T-helper 1 cell treated with Interleukin-12 subunit alpha and Interleukin-12 subunit beta and Interleukin-4 antibody, amounts not matched to agents 30 μg/mL and 1 μg/mL, for 36 hours (primary cell): ENCODE measurements around the gene PDK3.
A peak's percentile ranks its signal among the peaks of the same experiment; 100 is the strongest.

Source experiments
- H3K27ac Mint-ChIP-seq: one replicate; pipeline ENCODE4 v1.8.0; 2021; ENCODE audit warnings: mild to moderate bottlenecking, mixed read lengths
- H3K27me3 Mint-ChIP-seq: one replicate; pipeline ENCODE4 v1.8.0; 2021; ENCODE audit warnings: low read depth, mixed read lengths
- H3K36me3 Mint-ChIP-seq: one replicate; pipeline ENCODE4 v1.8.0; 2021; ENCODE audit warnings: low read depth, mixed read lengths
- H3K4me1 Mint-ChIP-seq: one replicate; pipeline ENCODE4 v1.8.0; 2021; ENCODE audit warnings: low read depth, mixed read lengths
- H3K4me3 Mint-ChIP-seq: one replicate; pipeline ENCODE4 v1.8.0; 2021; ENCODE audit warnings: mild to moderate bottlenecking, moderate library complexity, mixed read lengths
- H3K9me3 Mint-ChIP-seq: one replicate; pipeline ENCODE4 v1.8.0; 2021; ENCODE audit warnings: mixed read lengths

The PDK3 gene

GRCh38 chrX:24465532-24465865, 413 bp downstream of the PDK3 start:
- Mint-ChIP-seq H3K27ac (peak overlapping the region; percentile 71), H3K9me3 (no peaks in the 10 kb centered on the region), H3K4me1 (peaks cover 24% of the 10 kb centered on the region), H3K36me3 (peaks cover 4% of the 10 kb centered on the region), H3K4me3 (peak overlapping the region; percentile 82), H3K27me3 (no peaks in the 10 kb centered on the region)

- Mint-ChIP-seq H3K4me3 (peak overlapping the region; percentile 82), H3K27me3 (no peaks in the 10 kb centered on the region), H3K9me3 (no peaks in the 10 kb centered on the region), H3K36me3 (peaks cover 4% of the 10 kb centered on the region), H3K4me1 (peaks cover 28% of the 10 kb centered on the region), H3K27ac (peak overlapping the region; percentile 71)
Observed at GRCh38 chrX:24466025-24466424, 939 bp downstream of the PDK3 start.

DNA sequence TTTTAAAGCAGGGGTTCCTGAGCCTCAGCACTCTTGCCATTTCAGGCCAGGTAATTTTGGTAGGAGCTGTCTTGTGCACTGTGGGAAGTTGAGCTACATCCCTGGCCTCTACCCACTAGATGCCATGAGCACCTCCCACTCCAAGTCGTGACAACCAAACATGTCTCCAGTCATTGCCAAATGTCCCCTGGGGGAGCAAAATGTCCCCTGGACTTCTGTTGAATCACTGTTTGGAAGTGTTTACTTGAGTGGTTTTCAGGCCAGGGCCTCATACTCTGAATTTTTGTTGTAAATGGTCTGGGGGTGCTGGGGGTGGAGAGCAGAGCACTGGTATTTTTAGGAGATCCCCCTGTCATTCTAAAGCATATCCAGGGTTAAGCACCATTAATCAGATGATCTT, 3.2 kb downstream of the PDK3 start:
- Mint-ChIP-seq H3K4me3 (no peak overlapping the region), H3K9me3 (no peaks in the 10 kb centered on the region), H3K4me1 (peaks cover 38% of the 10 kb centered on the region), H3K27me3 (no peaks in the 10 kb centered on the region), H3K27ac (no peak overlapping the region), H3K36me3 (peaks cover 4% of the 10 kb centered on the region)

DNA sequence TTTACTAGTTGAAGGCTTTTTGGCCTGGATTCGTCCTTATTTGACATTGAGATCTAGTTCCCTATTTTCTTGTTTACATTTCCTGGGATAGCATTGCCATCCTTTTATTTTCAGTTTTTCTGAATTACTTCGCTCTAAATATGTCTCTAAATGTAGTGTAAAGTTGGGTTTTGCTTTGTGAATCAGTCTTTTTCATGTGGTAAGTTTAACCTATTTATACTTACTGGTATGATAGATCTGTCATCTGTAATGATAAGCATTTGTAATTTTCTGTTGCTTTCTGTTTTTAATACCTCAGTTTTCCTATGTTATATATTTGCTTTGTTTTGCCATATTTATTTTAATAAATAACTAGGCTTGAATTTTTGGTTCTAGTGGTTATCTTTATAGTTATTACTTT, 6.7 kb downstream of the PDK3 start:
- Mint-ChIP-seq H3K9me3 (no peaks in the 10 kb centered on the region), H3K27me3 (no peaks in the 10 kb centered on the region), H3K4me3 (peak overlapping the region; percentile 48), H3K4me1 (peaks cover 37% of the 10 kb centered on the region), H3K36me3 (peaks cover 4% of the 10 kb centered on the region), H3K27ac (peak overlapping the region; percentile 6)

DNA sequence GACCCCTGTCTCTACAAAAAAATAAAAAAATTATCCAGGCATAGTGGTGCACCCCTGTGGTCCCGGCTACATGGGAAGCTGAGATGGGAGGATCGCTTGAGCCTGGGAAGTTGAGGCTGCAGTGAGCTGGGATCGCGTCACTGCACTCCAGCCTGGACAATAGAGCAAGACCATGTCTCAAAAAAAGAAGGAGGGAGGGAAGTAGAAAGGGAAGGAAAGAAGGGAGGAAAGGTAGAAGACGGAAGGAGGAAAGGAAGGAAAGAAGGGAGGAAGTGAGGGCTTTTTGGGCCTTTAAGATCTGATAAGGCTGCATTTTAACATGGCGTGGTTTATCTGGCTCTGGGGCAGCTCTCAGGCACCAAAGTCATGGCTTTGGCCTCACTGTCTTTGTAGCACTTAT, 10.4 kb downstream of the PDK3 start:
- Mint-ChIP-seq H3K36me3 (no peaks in the 10 kb centered on the region), H3K4me3 (no peak overlapping the region), H3K4me1 (peaks cover 49% of the 10 kb centered on the region), H3K27me3 (no peaks in the 10 kb centered on the region), H3K27ac (no peak overlapping the region), H3K9me3 (no peaks in the 10 kb centered on the region)

- Mint-ChIP-seq H3K4me3 (peak overlapping the region; percentile 81), H3K27ac (peak overlapping the region; percentile 93), H3K27me3 (no peaks in the 10 kb centered on the region), H3K9me3 (peaks cover 6% of the 10 kb centered on the region), H3K36me3 (peaks cover 10% of the 10 kb centered on the region), H3K4me1 (peaks cover 52% of the 10 kb centered on the region)
Observed at GRCh38 chrX:24478509-24478908, 13.4 kb downstream of the PDK3 start.

GRCh38 chrX:24479924-24480323, 14.8 kb downstream of the PDK3 start:
- peak overlapping the region; percentile 81 for H3K4me3 Mint-ChIP-seq
- H3K36me3 Mint-ChIP-seq, result peaks cover 10% of the 10 kb centered on the region
- H3K4me1 Mint-ChIP-seq, result peaks cover 49% of the 10 kb centered on the region
- H3K27ac Mint-ChIP-seq, result peak overlapping the region; percentile 93
- H3K9me3 Mint-ChIP-seq, result peaks cover 6% of the 10 kb centered on the region
- no peaks in the 10 kb centered on the region for H3K27me3 Mint-ChIP-seq

- Mint-ChIP-seq H3K27me3 (no peaks in the 10 kb centered on the region), H3K4me3 (peak overlapping the region; percentile 81), H3K27ac (peak overlapping the region; percentile 93), H3K4me1 (peaks cover 48% of the 10 kb centered on the region), H3K36me3 (peaks cover 10% of the 10 kb centered on the region), H3K9me3 (peaks cover 6% of the 10 kb centered on the region)
Observed at GRCh38 chrX:24480400-24480865, 15.3 kb downstream of the PDK3 start.

GRCh38 chrX:24482823-24483415, 17.8 kb downstream of the PDK3 start:
- Mint-ChIP-seq H3K27me3 (no peaks in the 10 kb centered on the region), H3K4me1 (peaks cover 35% of the 10 kb centered on the region)

GRCh38 chrX:24483596-24483995, 18.5 kb downstream of the PDK3 start:
- H3K27me3 Mint-ChIP-seq, result no peaks in the 10 kb centered on the region
- peaks cover 15% of the 10 kb centered on the region for H3K36me3 Mint-ChIP-seq
- H3K9me3 Mint-ChIP-seq, result peaks cover 6% of the 10 kb centered on the region
- H3K4me3 Mint-ChIP-seq, result no peak overlapping the region
- H3K4me1 Mint-ChIP-seq, result peaks cover 32% of the 10 kb centered on the region
- no peak overlapping the region for H3K27ac Mint-ChIP-seq

More at GRCh38 chrX:24482823-24483415, 17.8 kb downstream of the PDK3 start:
- Mint-ChIP-seq H3K27ac (no peak overlapping the region), H3K9me3 (peaks cover 6% of the 10 kb centered on the region), H3K36me3 (peaks cover 15% of the 10 kb centered on the region), H3K4me3 (no peak overlapping the region)

- H3K27ac Mint-ChIP-seq, result no peak overlapping the region
- no peaks in the 10 kb centered on the region for H3K27me3 Mint-ChIP-seq
- H3K4me3 Mint-ChIP-seq, result no peak overlapping the region
- peaks cover 21% of the 10 kb centered on the region for H3K4me1 Mint-ChIP-seq
- peaks cover 15% of the 10 kb centered on the region for H3K36me3 Mint-ChIP-seq
- H3K9me3 Mint-ChIP-seq, result peaks cover 6% of the 10 kb centered on the region
Observed at GRCh38 chrX:24485323-24485722, 20.2 kb downstream of the PDK3 start.

DNA sequence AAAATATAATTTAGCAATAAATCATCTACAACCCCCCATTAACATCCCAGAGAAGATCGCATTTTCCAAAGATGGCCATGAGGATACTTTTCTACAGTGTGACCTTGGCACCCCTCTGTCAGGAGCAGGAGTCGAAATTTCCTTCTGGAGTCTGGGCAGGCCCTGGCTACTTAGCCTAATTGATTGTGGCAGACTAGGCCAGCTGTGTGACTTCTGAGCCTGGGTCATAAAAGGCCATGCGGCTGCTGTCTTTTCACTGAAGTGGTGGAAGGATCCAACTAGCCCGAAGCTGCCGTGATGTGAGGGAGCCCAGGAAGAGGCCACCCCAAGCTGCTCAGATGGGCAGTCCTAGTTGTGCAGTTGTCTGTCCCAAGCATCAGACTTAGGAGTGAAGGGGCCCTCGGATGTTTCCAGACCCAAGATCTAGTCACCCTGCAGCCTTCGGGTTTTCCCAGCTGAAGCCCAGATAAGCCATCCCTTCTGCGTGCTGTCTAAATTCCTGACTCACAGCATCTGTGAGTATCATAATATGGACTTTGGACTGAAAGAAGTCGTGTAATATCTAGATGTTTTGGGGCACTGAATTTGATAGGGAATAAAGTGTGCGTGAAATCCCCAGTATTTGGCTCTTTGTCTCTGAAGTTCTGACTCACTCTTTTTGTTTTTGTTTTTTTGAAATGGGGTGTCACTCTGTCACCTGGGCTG, 21.0 kb downstream of the PDK3 start:
- Mint-ChIP-seq H3K9me3 (peaks cover 6% of the 10 kb centered on the region), H3K4me3 (no peak overlapping the region), H3K36me3 (peaks cover 13% of the 10 kb centered on the region), H3K4me1 (peaks cover 16% of the 10 kb centered on the region), H3K27ac (no peak overlapping the region), H3K27me3 (no peaks in the 10 kb centered on the region)

DNA sequence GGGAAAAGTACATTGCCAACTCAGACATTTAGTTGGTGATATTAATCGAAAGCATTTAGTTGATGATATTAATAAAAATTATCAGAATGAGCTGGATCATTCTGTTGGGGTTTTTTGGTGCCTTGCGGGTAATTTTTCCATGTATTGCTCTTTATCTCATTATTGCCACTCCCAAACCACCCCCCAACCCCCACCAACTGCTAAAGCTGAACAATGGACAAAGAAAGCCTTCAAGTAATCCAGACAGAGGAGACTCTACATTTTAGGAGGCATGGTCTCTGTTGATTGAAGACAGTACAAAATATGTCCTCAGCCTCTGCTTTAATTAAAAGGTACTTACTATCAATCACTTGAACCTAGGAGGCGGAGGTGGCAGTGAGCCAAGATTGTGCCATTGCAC, 22.5 kb downstream of the PDK3 start:
- Mint-ChIP-seq H3K4me1 (peaks cover 7% of the 10 kb centered on the region), H3K4me3 (no peak overlapping the region), H3K36me3 (peaks cover 5% of the 10 kb centered on the region), H3K27ac (no peak overlapping the region), H3K9me3 (no peaks in the 10 kb centered on the region), H3K27me3 (no peaks in the 10 kb centered on the region)

DNA sequence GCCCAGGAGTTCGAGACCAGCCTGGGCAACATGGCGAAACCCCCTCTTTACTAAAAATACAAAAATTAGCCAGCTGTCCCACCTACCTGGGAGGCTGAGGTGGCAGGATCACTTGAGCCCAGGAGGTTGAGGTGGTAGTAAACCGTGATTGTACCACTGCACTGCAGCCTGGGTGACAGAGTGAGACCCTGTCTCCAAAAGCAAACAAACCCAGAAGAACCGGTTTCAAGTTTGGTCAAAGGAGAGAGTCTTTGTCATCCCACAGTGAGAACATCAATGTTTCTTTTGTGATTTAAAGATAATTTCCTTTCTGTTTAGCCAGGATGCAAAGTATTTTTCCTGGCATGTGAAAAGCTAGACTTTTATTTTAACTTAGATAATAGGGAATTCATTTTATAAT, 26.7 kb downstream of the PDK3 start:
- Mint-ChIP-seq H3K27ac (no peak overlapping the region), H3K9me3 (no peaks in the 10 kb centered on the region), H3K4me3 (no peak overlapping the region), H3K36me3 (peaks cover 8% of the 10 kb centered on the region), H3K27me3 (no peaks in the 10 kb centered on the region), H3K4me1 (peaks cover 23% of the 10 kb centered on the region)

DNA sequence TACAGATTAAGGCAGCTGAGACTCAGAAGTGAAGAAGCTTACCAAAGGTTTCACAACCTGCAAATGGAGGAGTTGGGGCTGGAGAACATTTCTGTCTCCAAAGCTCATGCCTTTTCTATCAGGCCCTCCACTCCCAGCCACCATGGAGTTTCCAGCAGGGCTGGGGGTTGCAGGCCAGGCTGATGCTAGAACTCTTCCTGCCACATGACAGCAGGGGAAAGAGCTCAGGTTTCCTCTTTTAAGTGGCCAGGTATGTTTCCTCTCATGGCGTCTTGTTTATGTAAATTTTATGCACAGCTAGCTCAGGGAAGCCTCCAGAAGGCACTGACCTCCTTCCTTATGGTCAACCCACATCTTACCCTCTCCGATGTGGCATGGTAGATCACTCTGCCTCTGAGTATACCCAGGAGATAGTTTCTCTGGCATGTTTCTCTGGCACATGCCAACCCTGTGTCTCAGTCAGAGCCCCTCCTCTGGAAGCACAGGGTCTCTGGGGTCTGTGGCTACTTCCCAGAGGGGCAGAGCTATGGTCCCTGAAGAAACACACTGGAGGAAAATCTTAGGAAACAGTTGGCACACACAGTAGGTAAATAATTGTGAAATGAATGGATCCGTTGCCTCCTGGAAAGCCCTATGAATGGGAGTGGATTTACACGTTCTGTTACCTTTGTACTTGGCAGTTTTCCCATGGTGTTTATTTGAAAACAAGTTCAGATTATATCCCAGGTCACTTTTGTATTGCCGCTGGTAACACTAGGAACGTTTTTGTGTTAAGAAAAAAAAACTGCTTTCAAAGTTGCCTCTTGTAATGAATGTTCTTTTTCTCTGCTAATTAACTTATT, 28.9 kb downstream of the PDK3 start:
- Mint-ChIP-seq H3K27me3 (no peaks in the 10 kb centered on the region), H3K36me3 (peaks cover 6% of the 10 kb centered on the region), H3K9me3 (no peaks in the 10 kb centered on the region), H3K4me1 (peaks cover 27% of the 10 kb centered on the region), H3K4me3 (no peak overlapping the region), H3K27ac (peak overlapping the region; percentile 76)
